Endometrial microvascular endothelial cells (primary cell): Measurements from ENCODE around the gene GAB4. TPM values are rescaled to one million over a fixed set of nuclear protein-coding genes. Genes with fewer than 3 reads are reported as not detected.
"Not testable (repeated sequence)": the region's sequence is repeated elsewhere in the genome, so short reads cannot be mapped to it uniquely, and the experiment has no call there.

Experiments used
- in situ Hi-C: cut with HindIII; loops from 2 replicates; pipeline ENCODE4 v1.10.0; 2017; ENCODE audit warnings: low sequenced_read_pairs, low pct_unique_long_range_greater_than_20kb; ENCODE audit errors: inconsistent ontology term
- total RNA-seq: library from RNA; depleted of rRNA; stranded (reverse); fragments of >200 nt; gene quantifications from one replicate; pipeline ENCODE4 v1.2.3, GENCODE V29; 2015; ENCODE audit errors: inconsistent ontology term

GAB4 gene
- total RNA-seq, 1 donor from 2014 or later = not detected

- in situ Hi-C loops = no loop called here
These were observed 82.5 kb downstream of the GAB4 start for GRCh38 chr22:16925407-16925966.

GRCh38 chr22:16922706-16923105 lies 85.3 kb downstream of the GAB4 start:
- in situ Hi-C loops = no loop called here

- in situ Hi-C loops = no loop called here
These were observed 85.9 kb downstream of the GAB4 start for GRCh38 chr22:16922076-16922475.

GRCh38 chr22:16917144-16918003 lies 90.6 kb downstream of the GAB4 start:
- in situ Hi-C loops = no loop called here

GRCh38 chr22:16915701-16916100 lies 92.3 kb downstream of the GAB4 start:
- in situ Hi-C loops = no loop called here

GRCh38 chr22:16914911-16915310 lies 93.1 kb downstream of the GAB4 start:
- in situ Hi-C loops = not testable (repeated sequence)

GRCh38 chr22:16914006-16914405 lies 94.0 kb downstream of the GAB4 start:
- in situ Hi-C loops = no loop called here

GRCh38 chr22:16912281-16912680 lies 95.7 kb downstream of the GAB4 start:
- in situ Hi-C loops = no loop called here

Other genes with a start within 250 kb of the GAB4 start
- gene XKR3, start 182.8 kb downstream of the GAB4 start, total RNA-seq = not detected
- gene IL17RA, start 76.8 kb upstream of the GAB4 start, total RNA-seq = 10.0 TPM
- 0.46 TPM for gene TMEM121B, start 113.1 kb upstream of the GAB4 start, total RNA-seq
- gene HDHD5, start 151.1 kb upstream of the GAB4 start, total RNA-seq = 54.9 TPM
- gene ADA2, start 211.2 kb upstream of the GAB4 start, total RNA-seq = 18.7 TPM